WERI-Rb-1 (cell line): ENCODE results near the gene PDE4B.

Experiments used
- DNase-seq: peaks from one replicate; pipeline ENCODE4 v3.0.0-alpha.2; 2020
- H3K27ac ChIP-seq: fragments of 250-450 bp; sonication (Bioruptor Pico); 2 replicates; pipeline ENCODE4 v1.5.1; 2020; ENCODE audit warnings: mild to moderate bottlenecking, moderate library complexity
- H3K27me3 ChIP-seq: fragments of 250-450 bp; sonication (Bioruptor Pico); 2 replicates; pipeline ENCODE4 v1.5.1; 2021; ENCODE audit warnings: mild to moderate bottlenecking, low read depth, moderate library complexity; ENCODE audit not compliant: insufficient read depth, severe bottlenecking
- H3K36me3 ChIP-seq: fragments of 250-450 bp; sonication (Bioruptor Pico); 2 replicates; pipeline ENCODE4 v1.5.1; 2020; ENCODE audit warnings: mild to moderate bottlenecking, moderate library complexity
- H3K4me3 ChIP-seq: 2 replicates; pipeline ENCODE4 v1.5.1; 2011; ENCODE audit warnings: low read depth, mild to moderate bottlenecking, control low read depth, low read length
- H3K9me3 ChIP-seq: fragments of 250-450 bp; sonication (Bioruptor Pico); 2 replicates; pipeline ENCODE4 v1.5.1; 2021; ENCODE audit warnings: mild to moderate bottlenecking, moderate library complexity; ENCODE audit not compliant: severe bottlenecking
- TF ChIP-seq, protein P1 (sequence below): IDR thresholded peaks from 2 replicates; pipeline ENCODE4 v1.5.1; 2011; ENCODE audit warnings: low read depth, mild to moderate bottlenecking, control low read depth, inconsistent platforms, low read length

PDE4B gene

DNA sequence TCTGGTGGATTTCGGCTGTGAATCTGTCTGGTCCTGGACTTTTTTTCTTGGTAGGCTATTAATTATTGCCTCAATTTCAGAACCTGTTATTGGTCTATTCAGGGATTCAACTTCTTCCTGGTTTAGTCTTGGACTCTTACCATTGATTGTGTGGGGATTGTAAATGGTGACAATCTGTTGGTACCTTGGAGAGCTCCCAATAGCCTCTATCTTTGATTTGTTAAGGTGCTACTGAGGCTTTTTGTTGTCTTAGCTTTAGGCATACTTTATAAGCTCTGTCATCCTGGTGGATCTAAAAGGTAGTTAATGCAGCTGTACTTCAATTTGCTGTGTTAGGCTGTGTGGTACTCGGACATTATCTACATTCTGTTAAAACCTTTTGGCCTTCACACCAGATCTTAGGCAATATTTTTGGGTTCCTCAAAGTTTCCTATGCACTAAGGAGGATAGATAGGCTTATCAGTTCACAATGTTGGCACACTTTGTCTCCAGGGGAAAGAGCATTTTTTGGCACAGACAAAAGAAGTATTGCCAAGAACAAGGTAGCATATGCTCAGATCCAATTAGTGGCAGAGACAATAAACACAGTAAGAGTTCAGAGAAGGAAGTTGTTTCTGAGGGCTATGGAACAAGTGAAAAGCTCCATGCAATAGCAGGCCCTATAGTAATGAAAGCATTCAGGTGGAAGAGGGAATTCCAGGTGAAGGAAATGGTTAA lies 230.4 kb downstream of the PDE4B start:
- no peaks in the 10 kb centered on the region for H3K36me3 ChIP-seq
- no peak for DNase-seq
- no peaks in the 10 kb centered on the region for H3K9me3 ChIP-seq
- no peaks in the 10 kb centered on the region for H3K27me3 ChIP-seq
- TF ChIP-seq, protein P1, sequence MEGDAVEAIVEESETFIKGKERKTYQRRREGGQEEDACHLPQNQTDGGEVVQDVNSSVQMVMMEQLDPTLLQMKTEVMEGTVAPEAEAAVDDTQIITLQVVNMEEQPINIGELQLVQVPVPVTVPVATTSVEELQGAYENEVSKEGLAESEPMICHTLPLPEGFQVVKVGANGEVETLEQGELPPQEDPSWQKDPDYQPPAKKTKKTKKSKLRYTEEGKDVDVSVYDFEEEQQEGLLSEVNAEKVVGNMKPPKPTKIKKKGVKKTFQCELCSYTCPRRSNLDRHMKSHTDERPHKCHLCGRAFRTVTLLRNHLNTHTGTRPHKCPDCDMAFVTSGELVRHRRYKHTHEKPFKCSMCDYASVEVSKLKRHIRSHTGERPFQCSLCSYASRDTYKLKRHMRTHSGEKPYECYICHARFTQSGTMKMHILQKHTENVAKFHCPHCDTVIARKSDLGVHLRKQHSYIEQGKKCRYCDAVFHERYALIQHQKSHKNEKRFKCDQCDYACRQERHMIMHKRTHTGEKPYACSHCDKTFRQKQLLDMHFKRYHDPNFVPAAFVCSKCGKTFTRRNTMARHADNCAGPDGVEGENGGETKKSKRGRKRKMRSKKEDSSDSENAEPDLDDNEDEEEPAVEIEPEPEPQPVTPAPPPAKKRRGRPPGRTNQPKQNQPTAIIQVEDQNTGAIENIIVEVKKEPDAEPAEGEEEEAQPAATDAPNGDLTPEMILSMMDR: no peak
- H3K27ac ChIP-seq: no peak overlapping the region
- no peak overlapping the region for H3K4me3 ChIP-seq

DNA sequence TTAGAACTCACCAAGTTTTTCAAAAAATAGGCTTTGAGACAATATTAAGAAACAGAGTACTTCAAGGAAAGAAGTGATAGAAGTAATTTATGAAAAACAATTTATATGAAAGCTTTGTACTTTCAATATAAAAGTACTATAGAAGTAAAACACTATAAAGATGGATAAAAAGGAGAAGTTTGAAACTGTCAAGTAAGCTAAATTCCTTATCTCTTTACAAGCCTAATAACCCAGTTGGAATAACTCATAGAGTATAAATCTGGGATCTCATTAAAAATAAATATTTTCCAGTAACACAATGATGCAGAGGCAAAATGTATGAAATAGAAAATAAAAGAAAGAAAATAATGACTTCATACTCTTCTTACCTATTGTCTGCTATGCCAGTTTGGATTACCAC lies 232.5 kb downstream of the PDE4B start:
- H3K27me3 ChIP-seq: no peaks in the 10 kb centered on the region
- DNase-seq: no peak

DNA sequence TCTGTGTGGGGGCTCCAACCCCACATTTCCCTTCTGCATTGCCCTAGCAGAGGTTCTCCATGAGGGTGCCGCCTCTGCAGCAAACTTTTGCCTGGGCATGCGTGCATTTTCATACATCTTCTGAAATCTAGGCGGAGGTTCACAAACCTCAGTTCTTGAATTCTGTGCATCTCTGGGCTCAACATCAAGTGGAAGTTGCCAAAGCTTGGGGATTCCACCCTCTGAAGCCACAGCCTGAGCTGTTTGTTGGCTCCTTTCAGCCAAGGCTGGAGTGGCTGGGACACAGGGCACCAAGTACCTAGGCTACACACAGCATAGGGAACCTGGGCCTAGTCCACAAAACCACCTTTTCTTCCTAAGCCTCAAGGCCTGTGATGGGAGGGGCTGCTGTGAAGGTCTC lies 235.3 kb downstream of the PDE4B start:
- H3K27me3 ChIP-seq: no peaks in the 10 kb centered on the region
- no peaks in the 10 kb centered on the region for H3K36me3 ChIP-seq
- no peak overlapping the region for H3K4me3 ChIP-seq
- TF ChIP-seq, protein P1: no peak
- H3K9me3 ChIP-seq: no peaks in the 10 kb centered on the region
- no peak overlapping the region for H3K27ac ChIP-seq
- no peak for DNase-seq

More for the DNA sequence above, 232.5 kb downstream of the PDE4B start:
- Histone ChIP-seq H3K9me3 (no peaks in the 10 kb centered on the region), H3K4me3 (no peak overlapping the region), H3K27ac (no peak overlapping the region), H3K36me3 (no peaks in the 10 kb centered on the region)
- TF ChIP-seq, protein P1: no peak

DNA sequence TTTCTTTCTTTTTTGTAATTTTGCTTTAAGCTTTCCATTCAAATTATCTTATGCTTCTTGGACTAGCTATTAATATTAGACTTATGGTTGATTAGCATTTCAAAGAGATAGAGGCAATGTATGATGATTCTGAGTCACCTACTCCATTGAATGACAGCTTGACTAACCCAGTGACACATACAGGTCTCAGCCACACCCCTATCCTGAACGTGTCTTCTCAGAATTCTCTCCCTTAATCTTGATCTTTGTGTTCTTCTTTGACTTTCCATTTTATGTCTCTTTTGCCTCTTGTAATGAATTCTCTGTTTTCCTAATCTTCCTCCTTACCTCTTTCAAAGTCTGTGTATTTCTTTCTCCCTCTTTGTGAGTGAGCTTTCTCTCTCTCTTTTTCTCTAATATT lies 241.1 kb downstream of the PDE4B start:
- TF ChIP-seq, protein P1: no peak
- Histone ChIP-seq H3K4me3 (no peak overlapping the region), H3K27me3 (no peaks in the 10 kb centered on the region), H3K27ac (no peak overlapping the region), H3K36me3 (no peaks in the 10 kb centered on the region), H3K9me3 (no peaks in the 10 kb centered on the region)
- DNase-seq: no peak

DNA sequence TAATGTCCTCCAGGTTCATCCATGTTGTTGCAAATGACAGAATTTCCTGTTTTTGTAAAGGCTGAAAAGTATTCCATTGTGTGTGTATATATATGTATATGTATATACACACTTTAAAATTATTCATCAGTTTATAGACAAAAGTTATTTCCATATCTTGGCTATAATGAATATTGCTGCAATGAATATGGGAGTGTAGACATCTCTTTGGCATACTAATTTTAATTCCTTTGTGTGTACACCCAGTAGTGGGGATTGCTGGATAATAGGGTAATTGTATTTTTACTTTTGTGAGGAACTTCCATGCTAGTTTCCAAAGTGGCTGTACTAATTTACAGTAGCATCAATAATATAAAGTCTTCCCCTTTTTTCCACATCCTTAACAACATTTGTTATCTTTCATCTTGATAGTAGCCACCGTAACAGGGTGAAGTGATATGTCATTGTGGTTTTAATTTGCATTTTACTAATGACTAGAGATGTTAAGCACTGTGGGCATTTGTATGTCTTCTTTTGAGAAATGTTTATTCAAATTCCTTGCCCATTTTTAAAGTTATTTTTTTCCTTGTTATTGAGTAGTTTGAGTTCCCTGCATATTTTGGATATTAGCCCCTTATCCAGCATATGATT lies 243.0 kb downstream of the PDE4B start:
- no peak for DNase-seq
- Histone ChIP-seq H3K36me3 (no peaks in the 10 kb centered on the region), H3K9me3 (no peaks in the 10 kb centered on the region), H3K4me3 (no peak overlapping the region), H3K27me3 (no peaks in the 10 kb centered on the region), H3K27ac (no peak overlapping the region)
- TF ChIP-seq, protein P1: no peak
